Ovary (tissue), 3 donors: ENCODE data around the gene TPD52L1.

ENCODE experiments used
- CTCF ChIP-seq, 3 donors: fragments of 450-650 bp in 2 of 3; fragments of 200-600 bp in 1 of 3; IDR thresholded peaks; one replicate each; pipeline versions ENCODE4 v1.5.1 to v1.8.0; 2016 to 2022; ENCODE audit warnings: antibody characterized with exemption in 3 of 3, mild to moderate bottlenecking in 1 of 3
- POLR2A ChIP-seq: fragments of 450-650 bp; IDR thresholded peaks from one replicate; pipeline ENCODE4 v1.6.1; 2017; ENCODE audit warnings: antibody characterized with exemption, mild to moderate bottlenecking, moderate library complexity
- donor health status: DM: no; HTN: no; CAD: no.

- TF ChIP-seq POLR2A (no peak), CTCF (IDR thresholded peaks at IDR 0.05) (no peak)
Observed at GRCh38 chr6:125157725-125158124, 4.2 kb downstream of the TPD52L1 start.
